GM19468 (cell line): ENCODE data around the gene PAX5.

Experiments
- ATAC-seq: cut with Tn5 transposase; IDR thresholded peaks from one replicate; pipeline ENCODE4 v1.9.1; 2021; ENCODE audit warnings: mild to moderate bottlenecking, moderate library complexity, moderate number of reproducible peaks; ENCODE audit not compliant: unreplicated experiment; ENCODE audit errors: extremely low read depth

PAX5 gene

GRCh38 chr9:36796671-36797419 lies 237.2 kb downstream of the PAX5 start:
- no peak for ATAC-seq

DNA sequence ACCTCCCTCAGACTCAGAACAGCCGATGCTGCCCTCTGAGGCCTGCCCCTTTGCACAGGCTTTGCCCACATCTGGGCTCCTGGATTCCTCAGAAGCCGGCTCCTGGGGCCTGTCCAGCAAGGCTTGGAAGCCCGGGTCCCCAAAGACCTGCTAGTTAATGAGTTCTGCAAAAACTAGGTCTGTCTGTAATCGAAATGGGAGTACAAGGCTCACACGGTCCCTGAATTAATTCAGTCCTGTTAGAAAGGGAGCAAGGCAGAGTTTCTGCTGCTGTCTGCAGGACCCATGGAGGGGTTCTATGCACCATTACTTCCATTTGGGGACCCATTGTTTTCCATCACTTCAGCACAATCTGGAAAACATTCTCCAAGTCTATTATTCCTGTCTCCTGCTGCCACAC lies 239.6 kb downstream of the PAX5 start:
- no peak for ATAC-seq

DNA sequence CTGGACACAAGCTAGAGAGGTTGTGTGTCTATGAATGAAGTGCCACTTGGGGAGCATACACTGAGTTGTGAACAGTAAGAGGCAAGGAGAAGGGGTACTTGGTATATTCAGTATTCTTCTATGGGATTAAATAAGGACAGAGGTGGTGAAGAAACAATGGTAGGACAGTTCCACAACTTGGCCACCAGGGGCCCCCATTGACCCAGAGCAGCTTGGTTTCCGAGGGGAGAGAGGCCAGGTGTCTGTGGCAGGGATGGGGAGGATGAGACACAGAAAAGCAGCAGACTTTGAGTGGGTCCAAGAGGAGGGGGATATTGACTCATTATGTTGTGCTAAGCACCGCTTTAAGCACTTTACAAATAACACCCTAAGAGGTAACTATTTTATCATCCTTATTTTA lies 240.8 kb downstream of the PAX5 start:
- ATAC-seq: no peak

GRCh38 chr9:36791222-36791950 lies 242.7 kb downstream of the PAX5 start:
- ATAC-seq: no peak

DNA sequence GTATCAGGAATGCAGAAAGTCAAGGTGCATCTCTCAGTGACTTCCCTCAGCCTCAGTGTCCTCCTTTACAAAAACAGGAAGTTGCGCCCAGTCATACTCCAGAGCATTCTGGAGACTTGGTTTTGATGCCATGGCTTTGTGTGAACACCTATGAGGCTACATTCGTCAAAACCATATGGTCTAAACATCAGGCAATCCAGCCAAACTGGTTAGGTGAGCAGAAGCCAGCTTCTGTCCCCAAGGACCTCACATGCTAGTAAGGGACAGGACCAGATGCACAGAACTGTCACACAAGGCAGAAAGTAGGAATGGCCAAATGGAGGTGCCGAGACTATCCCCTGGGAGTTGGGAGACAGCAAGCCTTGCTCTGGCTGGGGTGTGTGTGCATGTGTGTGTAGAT lies 244.2 kb downstream of the PAX5 start:
- no peak for ATAC-seq

- ATAC-seq: no peak
Measured at GRCh38 chr9:36788534-36788933, 245.5 kb downstream of the PAX5 start.

DNA sequence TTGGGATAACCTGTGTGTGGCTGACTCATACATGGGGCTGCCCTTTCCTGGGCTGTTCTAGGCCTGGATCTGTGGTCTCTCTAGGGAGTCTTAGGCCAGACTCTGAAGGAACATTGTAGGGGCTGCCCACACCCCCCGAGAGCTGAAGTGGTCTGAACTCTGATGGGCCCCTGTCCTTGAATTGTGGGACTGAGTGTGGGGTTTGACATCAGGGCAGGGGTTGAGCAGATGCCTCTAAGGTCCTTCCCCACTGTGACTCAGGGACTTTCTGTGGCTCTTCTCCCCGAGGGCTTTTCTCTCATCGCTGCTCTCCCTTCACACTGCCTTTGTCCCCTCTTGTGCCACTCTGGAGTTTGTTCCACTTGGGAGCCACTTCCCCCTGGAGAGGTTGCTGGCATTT lies 246.4 kb downstream of the PAX5 start:
- ATAC-seq: no peak
